ENCODE results near the gene XPNPEP3.

- no peak for TF ChIP-seq POLR2AphosphoS5 (IDR thresholded peaks at IDR 0.05)
- TF ChIP-seq, protein P1, sequence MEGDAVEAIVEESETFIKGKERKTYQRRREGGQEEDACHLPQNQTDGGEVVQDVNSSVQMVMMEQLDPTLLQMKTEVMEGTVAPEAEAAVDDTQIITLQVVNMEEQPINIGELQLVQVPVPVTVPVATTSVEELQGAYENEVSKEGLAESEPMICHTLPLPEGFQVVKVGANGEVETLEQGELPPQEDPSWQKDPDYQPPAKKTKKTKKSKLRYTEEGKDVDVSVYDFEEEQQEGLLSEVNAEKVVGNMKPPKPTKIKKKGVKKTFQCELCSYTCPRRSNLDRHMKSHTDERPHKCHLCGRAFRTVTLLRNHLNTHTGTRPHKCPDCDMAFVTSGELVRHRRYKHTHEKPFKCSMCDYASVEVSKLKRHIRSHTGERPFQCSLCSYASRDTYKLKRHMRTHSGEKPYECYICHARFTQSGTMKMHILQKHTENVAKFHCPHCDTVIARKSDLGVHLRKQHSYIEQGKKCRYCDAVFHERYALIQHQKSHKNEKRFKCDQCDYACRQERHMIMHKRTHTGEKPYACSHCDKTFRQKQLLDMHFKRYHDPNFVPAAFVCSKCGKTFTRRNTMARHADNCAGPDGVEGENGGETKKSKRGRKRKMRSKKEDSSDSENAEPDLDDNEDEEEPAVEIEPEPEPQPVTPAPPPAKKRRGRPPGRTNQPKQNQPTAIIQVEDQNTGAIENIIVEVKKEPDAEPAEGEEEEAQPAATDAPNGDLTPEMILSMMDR (IDR thresholded peaks at IDR 0.05), result no peak
- no peak for TF ChIP-seq POLR2A (IDR thresholded peaks at IDR 0.05)
Measured at GRCh38 chr22:40826984-40827741, 29.8 kb upstream of the XPNPEP3 start.

Data from suprapubic skin (tissue), 4 donors.